ENCODE data around the gene TNF.

DNA sequence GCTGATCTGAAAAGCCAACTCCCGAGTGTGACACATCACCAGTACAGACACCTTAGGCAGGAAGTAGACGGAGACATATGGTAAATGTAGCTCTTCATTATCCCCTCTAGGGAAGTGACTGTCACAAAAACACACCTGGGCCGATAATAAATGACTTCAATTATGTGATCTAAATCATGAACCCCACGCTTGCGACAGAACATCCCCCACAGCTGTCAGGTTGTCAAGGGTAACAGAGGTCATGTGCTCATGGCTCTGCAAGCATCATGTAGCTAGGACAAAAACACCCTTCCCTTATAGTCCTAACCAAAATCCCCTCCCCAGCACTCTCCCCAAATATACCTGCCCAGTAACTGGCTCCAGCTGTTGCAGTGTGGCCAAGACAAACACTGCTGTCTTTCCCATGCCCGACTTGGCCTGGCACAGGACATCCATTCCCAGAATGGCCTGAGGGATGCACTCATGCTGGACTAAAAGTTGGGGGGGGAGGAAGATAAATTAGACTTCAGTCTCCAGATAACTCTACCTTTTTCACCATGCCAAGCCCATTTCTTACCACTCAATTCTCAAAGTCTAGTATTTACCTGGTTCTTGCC is 36.5 kb upstream of the TNF start:
- TF ChIP-seq, protein P1, sequence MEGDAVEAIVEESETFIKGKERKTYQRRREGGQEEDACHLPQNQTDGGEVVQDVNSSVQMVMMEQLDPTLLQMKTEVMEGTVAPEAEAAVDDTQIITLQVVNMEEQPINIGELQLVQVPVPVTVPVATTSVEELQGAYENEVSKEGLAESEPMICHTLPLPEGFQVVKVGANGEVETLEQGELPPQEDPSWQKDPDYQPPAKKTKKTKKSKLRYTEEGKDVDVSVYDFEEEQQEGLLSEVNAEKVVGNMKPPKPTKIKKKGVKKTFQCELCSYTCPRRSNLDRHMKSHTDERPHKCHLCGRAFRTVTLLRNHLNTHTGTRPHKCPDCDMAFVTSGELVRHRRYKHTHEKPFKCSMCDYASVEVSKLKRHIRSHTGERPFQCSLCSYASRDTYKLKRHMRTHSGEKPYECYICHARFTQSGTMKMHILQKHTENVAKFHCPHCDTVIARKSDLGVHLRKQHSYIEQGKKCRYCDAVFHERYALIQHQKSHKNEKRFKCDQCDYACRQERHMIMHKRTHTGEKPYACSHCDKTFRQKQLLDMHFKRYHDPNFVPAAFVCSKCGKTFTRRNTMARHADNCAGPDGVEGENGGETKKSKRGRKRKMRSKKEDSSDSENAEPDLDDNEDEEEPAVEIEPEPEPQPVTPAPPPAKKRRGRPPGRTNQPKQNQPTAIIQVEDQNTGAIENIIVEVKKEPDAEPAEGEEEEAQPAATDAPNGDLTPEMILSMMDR (IDR thresholded peaks at IDR 0.05) = no peak
- no peak for TF ChIP-seq POLR2A (IDR thresholded peaks at IDR 0.05)

All from Peyer's patch (tissue), 4 donors.